HEK293 (cell line): ENCODE measurements around the gene USP36.

Experiments used
- CTCF ChIA-PET: fragments of 350-600 bp; formaldehyde crosslinking; extraction: SDS; loops from one replicate; lab custom pipeline; 2021; ENCODE audit warnings: antibody characterized with exemption; lab: Yijun Ruan, JAX
- POLR2A ChIA-PET: fragments of 300-600 bp; formaldehyde crosslinking; extraction: SDS; loops from one replicate; lab custom pipeline; 2020; ENCODE audit warnings: antibody characterized with exemption, inconsistent platforms; lab: Yijun Ruan, JAX
- H3K27ac ChIP-seq: fragments of 200-500 bp; sonication (Bioruptor generic); 2 replicates; pipeline ENCODE4 v1.5.1; 2014; ENCODE audit warnings: low read depth, low read length, control low read depth, inconsistent platforms; ENCODE audit errors: extremely low read depth
- H3K36me3 ChIP-seq, 2 experiments: fragments of 200-500 bp in 1 of 2; sonication (Bioruptor generic) in 1 of 2; 1 replicate in 1 of 2; 2 replicates in 1 of 2; pipeline ENCODE4 v1.5.1; 2014 to 2017; ENCODE audit warnings: inconsistent platforms in 2 of 2, low read length in 2 of 2; ENCODE audit not compliant: control insufficient read depth in 2 of 2, insufficient read depth in 1 of 2
- H3K4me1 ChIP-seq: fragments of 200-500 bp; sonication (Bioruptor generic); 2 replicates; pipeline ENCODE4 v1.5.1; 2014; ENCODE audit warnings: mild to moderate bottlenecking, low read length, inconsistent platforms; ENCODE audit not compliant: control insufficient read depth, insufficient read depth
- H3K4me3 ChIP-seq: 2 replicates; pipeline ENCODE4 v1.5.1; 2011; ENCODE audit warnings: low read depth, mild to moderate bottlenecking, control low read depth, low read length, moderate library complexity
- H3K9me3 ChIP-seq: fragments of 200-500 bp; sonication (Bioruptor generic); 2 replicates; pipeline ENCODE4 v1.5.1; 2014; ENCODE audit warnings: low read depth, low read length, inconsistent platforms; ENCODE audit not compliant: control insufficient read depth, insufficient read depth
- ZBTB11 ChIP-seq: fragments of 450-650 bp; formaldehyde crosslinking; conservative IDR thresholded peaks from 2 replicates; pipeline ENCODE4 v1.5.1; 2016; ENCODE audit warnings: low read depth, missing biosample characterization, missing genetic modification characterization
- ZBTB48 ChIP-seq: fragments of 450-650 bp; formaldehyde crosslinking; IDR thresholded peaks from 2 replicates; pipeline ENCODE4 v1.5.1; 2016; ENCODE audit warnings: missing biosample characterization, missing genetic modification characterization
- ZIC2 ChIP-seq: fragments of 450-650 bp; formaldehyde crosslinking; IDR thresholded peaks from 2 replicates; pipeline ENCODE4 v1.5.1; 2016; ENCODE audit warnings: missing biosample characterization, missing genetic modification characterization
- ZNF121 ChIP-seq: fragments of 450-650 bp; formaldehyde crosslinking; IDR thresholded peaks from 2 replicates; pipeline ENCODE4 v1.5.1; 2016; ENCODE audit warnings: missing biosample characterization, missing genetic modification characterization
- ZNF132 ChIP-seq: fragments of 450-650 bp; formaldehyde crosslinking; IDR thresholded peaks from 2 replicates; pipeline ENCODE4 v1.5.1; 2017; ENCODE audit warnings: missing biosample characterization, missing genetic modification characterization, borderline replicate concordance
- ZNF248 ChIP-seq: fragments of 450-650 bp; formaldehyde crosslinking; IDR thresholded peaks from 2 replicates; pipeline ENCODE4 v1.5.1; 2017; ENCODE audit warnings: missing biosample characterization, missing genetic modification characterization
- ZNF335 ChIP-seq: fragments of 450-650 bp; formaldehyde crosslinking; conservative IDR thresholded peaks from 2 replicates; pipeline ENCODE4 v1.5.1; 2016; ENCODE audit warnings: missing biosample characterization, missing genetic modification characterization
- ZNF362 ChIP-seq: fragments of 450-650 bp; formaldehyde crosslinking; IDR thresholded peaks from 2 replicates; pipeline ENCODE4 v1.5.1; 2016; ENCODE audit warnings: missing biosample characterization, missing genetic modification characterization
- ZNF549 ChIP-seq: fragments of 450-650 bp; IDR thresholded peaks from 2 replicates; pipeline ENCODE4 v1.5.1; 2018; ENCODE audit warnings: missing biosample characterization, missing genetic modification characterization, mild to moderate bottlenecking, inconsistent platforms, moderate library complexity
- ZNF777 ChIP-seq: fragments of 450-650 bp; formaldehyde crosslinking; IDR thresholded peaks from 2 replicates; pipeline ENCODE4 v1.5.1; 2017; ENCODE audit warnings: missing biosample characterization, missing genetic modification characterization, borderline replicate concordance

Gene USP36

GRCh38 chr17:78766225-78766624 lies 74.4 kb downstream of the USP36 start:
- no peaks in the 10 kb centered on the region for H3K9me3 ChIP-seq
- H3K4me1 ChIP-seq: peaks cover 14% of the 10 kb centered on the region
- CTCF ChIA-PET: no interaction called here
- POLR2A ChIA-PET: interaction anchor here (0.6 kb wide), 2 partner anchors 14 to 19 kb away, joined by 4 read pairs; no protein-coding TSS in a partner anchor
- no peak overlapping the region for H3K27ac ChIP-seq
- no peaks in the 10 kb centered on the region for H3K36me3 ChIP-seq
- H3K4me3 ChIP-seq: no peak overlapping the region
- peak; percentile 46; the same call in 1 of the 2 replicates for TF ChIP-seq ZBTB48 (tag by site-specific recombination)
- no peak for TF ChIP-seq ZBTB11

- ChIA-PET CTCF (no interaction called here), POLR2A (interaction anchor here (0.6 kb wide), 1 partner anchor 14 kb away, joined by 4 read pairs; no protein-coding TSS in a partner anchor)
- H3K9me3 ChIP-seq: no peaks in the 10 kb centered on the region
- H3K4me3 ChIP-seq: no peak overlapping the region
- peaks cover 14% of the 10 kb centered on the region for H3K4me1 ChIP-seq
- TF ChIP-seq ZNF121 (tag by site-specific recombination): 0 out of 2 replicates have a peak, but pooled peaks have one; percentile 43
- no peak for TF ChIP-seq ZNF362 (tag by site-specific recombination)
- no peak for TF ChIP-seq ZBTB48 (tag by site-specific recombination)
- H3K27ac ChIP-seq: no peak overlapping the region
- no peaks in the 10 kb centered on the region for H3K36me3 ChIP-seq
Measured at GRCh38 chr17:78765821-78766220, 74.8 kb downstream of the USP36 start.

GRCh38 chr17:78764871-78765270 lies 75.7 kb downstream of the USP36 start:
- Histone ChIP-seq H3K27ac (no peak overlapping the region), H3K4me1 (peaks cover 15% of the 10 kb centered on the region), H3K36me3 (no peaks in the 10 kb centered on the region), H3K4me3 (no peak overlapping the region), H3K9me3 (no peaks in the 10 kb centered on the region)
- ChIA-PET CTCF (interaction anchor here (0.6 kb wide), 1 partner anchor 279 kb away, joined by 3 read pairs; no protein-coding TSS in a partner anchor), POLR2A (no interaction called here)
- no peak for TF ChIP-seq ZNF132 (tag by site-specific recombination)
- TF ChIP-seq ZNF777 (tag by site-specific recombination): no peak
- no peak for TF ChIP-seq ZNF335
- no peak for TF ChIP-seq ZNF248 (tag by site-specific recombination)
- TF ChIP-seq ZNF549 (tag by site-specific recombination): no peak
- TF ChIP-seq, all 188 proteins: peak for 0

GRCh38 chr17:78763561-78763960 lies 77.1 kb downstream of the USP36 start:
- TF ChIP-seq ZIC2 (tag by site-specific recombination): no peak
- ChIA-PET POLR2A (interaction anchor here (0.5 kb wide), 1 partner anchor 1456 kb away, joined by 3 read pairs; no protein-coding TSS in a partner anchor), CTCF (interaction anchor here (1.4 kb wide), 1 partner anchor 14 kb away, joined by 3 read pairs; no protein-coding TSS in a partner anchor)
- Histone ChIP-seq H3K27ac (no peak overlapping the region), H3K36me3 (no peaks in the 10 kb centered on the region), H3K4me3 (no peak overlapping the region), H3K9me3 (no peaks in the 10 kb centered on the region), H3K4me1 (peaks cover 26% of the 10 kb centered on the region)
